ENCODE measurements around the gene HSPB6.
"Not testable (repeated sequence)": the region's sequence is repeated elsewhere in the genome, so short reads cannot be mapped to it uniquely, and the experiment has no call there.

Gene HSPB6

GRCh38 chr19:35729763-35730162, 27.1 kb downstream of the HSPB6 start:
- no peak for DNase-seq (ENCODE audit: low spot score)

GRCh38 chr19:35729021-35729420, 27.8 kb downstream of the HSPB6 start:
- DNase-seq (ENCODE audit: low spot score): no peak

- DNase-seq (ENCODE audit: low spot score): no peak
These were observed 28.7 kb downstream of the HSPB6 start for GRCh38 chr19:35727956-35728706.

- no peak for DNase-seq (ENCODE audit: low spot score)
These were observed 29.5 kb downstream of the HSPB6 start for GRCh38 chr19:35727053-35727955.

- DNase-seq (ENCODE audit: low spot score): no peak
These were observed 31.5 kb downstream of the HSPB6 start for GRCh38 chr19:35725216-35725861.

- no peak for DNase-seq (ENCODE audit: low spot score)
These were observed 32.3 kb downstream of the HSPB6 start for GRCh38 chr19:35724560-35724959.

GRCh38 chr19:35724132-35724531, 32.7 kb downstream of the HSPB6 start:
- DNase-seq (ENCODE audit: low spot score): not testable (repeated sequence)

- DNase-seq (ENCODE audit: low spot score): no peak
These were observed 33.2 kb downstream of the HSPB6 start for GRCh38 chr19:35723671-35724070.

- DNase-seq (ENCODE audit: low spot score): no peak
These were observed 33.9 kb downstream of the HSPB6 start for GRCh38 chr19:35722897-35723296.

GRCh38 chr19:35722461-35722860, 34.4 kb downstream of the HSPB6 start:
- no peak for DNase-seq (ENCODE audit: low spot score)

GRCh38 chr19:35721374-35721773, 35.5 kb downstream of the HSPB6 start:
- DNase-seq (ENCODE audit: low spot score): no peak

GRCh38 chr19:35720648-35721047, 36.2 kb downstream of the HSPB6 start:
- DNase-seq (ENCODE audit: low spot score): no peak

GRCh38 chr19:35720163-35720524, 36.7 kb downstream of the HSPB6 start:
- no peak for DNase-seq (ENCODE audit: low spot score)

- no peak for DNase-seq (ENCODE audit: low spot score)
These were observed 37.2 kb downstream of the HSPB6 start for GRCh38 chr19:35719402-35720162.

GRCh38 chr19:35718345-35719041, 38.3 kb downstream of the HSPB6 start:
- DNase-seq (ENCODE audit: low spot score): peak; percentile 51

GRCh38 chr19:35717665-35718344, 39.0 kb downstream of the HSPB6 start, which contains the start of gene KMT2B:
Gene KMT2B, plus strand, starts transcription at chr19:35718003. Its CDS starts 16 bp downstream, at chr19:35718019.
- DNase-seq (ENCODE audit: low spot score): no peak

GRCh38 chr19:35716801-35717664, 39.8 kb downstream of the HSPB6 start:
- peak; percentile 99 for DNase-seq (ENCODE audit: low spot score)

- no peak for DNase-seq (ENCODE audit: low spot score)
These were observed 40.6 kb downstream of the HSPB6 start for GRCh38 chr19:35715981-35716800.

GRCh38 chr19:35715355-35715809, 41.4 kb downstream of the HSPB6 start:
- no peak for DNase-seq (ENCODE audit: low spot score)
